B cell (primary cell): ENCODE data around the gene TENT5A. TPM values are rescaled to one million over a fixed set of nuclear protein-coding genes. Genes with fewer than 3 reads are reported as not detected.

ENCODE experiments used
- ATAC-seq: fragments of 200-7000 bp; cut with Tn5 transposase; one replicate; pipeline ENCODE4 v1.10.0; 2021; ENCODE audit warnings: low read depth, mild to moderate bottlenecking, moderate number of reproducible peaks, moderate library complexity
- CTCF ChIA-PET: fragments of 350-600 bp; sonication (Branson Sonifier 250); formaldehyde crosslinking; loops from one replicate; lab custom pipeline; 2021; ENCODE audit warnings: antibody characterized with exemption, inconsistent platforms; lab: Charles Lee
- POLR2A ChIA-PET: fragments of 350-600 bp; sonication (Branson Sonifier 250); formaldehyde crosslinking; loops from one replicate; lab custom pipeline; 2021; ENCODE audit warnings: antibody characterized with exemption; lab: Charles Lee
- DNase-seq: peaks from one replicate; pipeline ENCODE4 v3.0.0; 2013
- H2AFZ ChIP-seq: 2 replicates; pipeline ENCODE4 v1.6.1; 2012; ENCODE audit warnings: mild to moderate bottlenecking, low read depth, low read length; ENCODE audit not compliant: insufficient read depth, poor library complexity, severe bottlenecking
- H3K27ac ChIP-seq, 2 donors: 1 replicate in 1 of 2; 2 replicates in 1 of 2; pipeline ENCODE4 v1.5.1; 2012 to 2013; ENCODE audit warnings: low read length in 2 of 2, mild to moderate bottlenecking in 2 of 2, moderate library complexity in 1 of 2
- H3K27me3 ChIP-seq, 4 experiments: fragments of 200-600 bp in 1 of 4; sonication (generic) in 1 of 4; replicated peaks in 1 of 4; 1 replicate in 2 of 4; 2 replicates in 2 of 4; pipeline versions ENCODE4 v1.6.1 to v1.7.0; 2013 to 2016; ENCODE audit warnings: low read length in 3 of 4, mild to moderate bottlenecking in 2 of 4, mixed read lengths in 1 of 4, moderate library complexity in 1 of 4; ENCODE audit not compliant: insufficient read depth in 4 of 4, control insufficient read depth in 3 of 4; ENCODE audit errors: control extremely low read depth in 1 of 4
- H3K36me3 ChIP-seq, 2 experiments: replicated peaks in 1 of 2; 1 replicate in 1 of 2; 2 replicates in 1 of 2; pipeline versions ENCODE4 v1.6.1 to v1.7.1; 2013; ENCODE audit warnings: low read length in 1 of 2; ENCODE audit not compliant: insufficient read depth in 2 of 2, control insufficient read depth in 1 of 2; ENCODE audit errors: control extremely low read depth in 1 of 2, extremely low read depth in 1 of 2
- H3K4me1 ChIP-seq, 2 donors: fragments of 200-600 bp in 1 of 2; sonication (generic) in 1 of 2; 1 replicate in 1 of 2; 2 replicates in 1 of 2; pipeline versions ENCODE4 v1.5.1 to v1.6.1; 2013 to 2017; ENCODE audit warnings: low read length in 2 of 2; ENCODE audit not compliant: control insufficient read depth in 2 of 2, insufficient read depth in 2 of 2
- H3K4me2 ChIP-seq: replicated peaks from 2 replicates; pipeline ENCODE3; 2012; ENCODE audit warnings: mild to moderate bottlenecking, low read depth, low read length; ENCODE audit not compliant: poor library complexity, severe bottlenecking
- H3K4me3 ChIP-seq, 5 experiments: fragments of 200-600 bp in 1 of 5; sonication (generic) in 1 of 5; 1 replicate in 3 of 5; 2 replicates in 2 of 5; pipeline versions ENCODE4 v1.5.1 to v1.7.0; 2011 to 2016; ENCODE audit warnings: low read length in 4 of 5, mild to moderate bottlenecking in 4 of 5, low read depth in 2 of 5, control low read depth in 1 of 5, moderate library complexity in 1 of 5; ENCODE audit not compliant: insufficient read depth in 1 of 5; ENCODE audit errors: control extremely low read depth in 1 of 5, extremely low read depth in 1 of 5
- H3K79me2 ChIP-seq: fragments of 200-600 bp; sonication (generic); one replicate; pipeline ENCODE4 v1.6.0; 2016; ENCODE audit warnings: low read length; ENCODE audit not compliant: control insufficient read depth, insufficient read depth
- H3K9ac ChIP-seq: fragments of 200-600 bp; sonication (generic); 2 replicates; pipeline ENCODE4 v1.6.1; 2017; ENCODE audit warnings: mild to moderate bottlenecking, low read length, moderate library complexity
- H3K9me3 ChIP-seq, 3 donors: one replicate each; pipeline versions ENCODE4 v1.6.1 to v1.7.1; 2013; ENCODE audit warnings: low read length in 2 of 3; ENCODE audit not compliant: control insufficient read depth in 2 of 3, insufficient read depth in 1 of 3; ENCODE audit errors: control extremely low read depth in 1 of 3
- H4K20me1 ChIP-seq: 2 replicates; pipeline ENCODE4 v1.6.0; 2012; ENCODE audit warnings: mild to moderate bottlenecking, low read length; ENCODE audit not compliant: insufficient read depth, control insufficient read depth, poor library complexity, severe bottlenecking
- H3K27ac Mint-ChIP-seq: one replicate; pipeline ENCODE4 v1.8.0; 2021; ENCODE audit warnings: mixed read lengths
- H3K27me3 Mint-ChIP-seq: one replicate; pipeline ENCODE4 v1.8.0; 2021; ENCODE audit warnings: mixed read lengths
- H3K4me1 Mint-ChIP-seq: one replicate; pipeline ENCODE4 v1.8.0; 2021; ENCODE audit warnings: mixed read lengths
- H3K4me3 Mint-ChIP-seq: one replicate; pipeline ENCODE4 v1.8.0; 2021; ENCODE audit warnings: mixed read lengths
- H3K9me3 Mint-ChIP-seq: one replicate; pipeline ENCODE4 v1.8.0; 2022; ENCODE audit warnings: mixed read lengths; ENCODE audit not compliant: insufficient read depth
- CTCF ChIP-seq: fragments of 200-600 bp; IDR thresholded peaks from one replicate; pipeline ENCODE4 v1.8.0; 2022; ENCODE audit warnings: antibody characterized with exemption, mild to moderate bottlenecking
- EZH2 ChIP-seq: IDR thresholded peaks from 2 replicates; pipeline ENCODE4 v1.6.1; 2012; ENCODE audit warnings: borderline replicate concordance, low read depth, mild to moderate bottlenecking, moderate library complexity, low read length; ENCODE audit not compliant: insufficient read depth, poor library complexity, severe bottlenecking
- WGBS: methylation state at CpG from one replicate; pipeline ENCODE4 v1.1.5; 2013; ENCODE audit warnings: missing lambda C conversion rate; ENCODE audit not compliant: insufficient coverage; 5-methylcytosine and 5-hydroxymethylcytosine counted together
- intact Hi-C: fragments of 100-400 bp; cut with micrococcal nuclease; formaldehyde crosslinking; loops from one replicate; pipeline ENCODE4 v1.10.0; 2022
- polyA plus RNA-seq: library from polyadenylated mRNA; depleted of rRNA; stranded (reverse); fragments of >200 nt; gene quantifications from 2 replicates; pipeline ENCODE4 v1.2.3, GENCODE V29; 2012
- total RNA-seq, 2 donors: library from RNA; stranded (reverse); fragments of 120-200 nt in 1 of 2; gene quantifications; 1 replicate in 1 of 2; 2 replicates in 1 of 2; pipeline versions ENCODE4 v1.2.3 to v1.2.4, GENCODE V29; 2013 to 2022

TENT5A gene
- total and polyA plus RNA-seq, 2 donors (not counting 1 experiment from before 2014, with no cell fraction given) = 3.9 to 9.4 TPM

DNA sequence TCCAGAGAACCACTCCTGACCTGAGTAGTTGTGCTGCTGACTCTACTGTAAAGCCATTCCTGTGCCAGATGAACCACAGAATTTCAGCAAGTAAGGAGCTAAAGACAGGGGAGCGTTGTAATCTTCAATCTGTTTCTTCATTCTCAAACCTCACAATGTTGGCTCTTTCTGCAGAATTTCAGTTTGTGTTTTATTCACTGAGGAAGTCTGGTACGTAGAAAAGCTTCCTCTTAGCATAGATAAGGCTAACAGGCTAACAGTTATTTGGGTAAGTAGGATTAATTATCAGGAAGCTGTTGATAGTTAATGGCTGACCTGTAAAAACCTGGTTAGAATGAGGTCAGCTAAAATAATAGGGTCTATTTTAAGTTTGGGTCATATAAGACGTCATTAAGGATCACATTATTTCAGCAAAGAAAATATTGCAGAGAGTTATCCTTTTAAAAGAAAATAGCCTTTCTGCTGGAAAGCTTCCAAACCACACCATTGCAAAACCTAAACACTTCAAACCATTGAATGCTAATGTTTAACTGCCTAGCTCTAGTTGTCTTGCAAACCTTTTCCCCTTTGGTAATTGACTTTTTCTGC is 14.1 kb upstream of the TENT5A start:
- H3K4me2 ChIP-seq = no peak overlapping the region
- TF ChIP-seq EZH2 (no peak), CTCF (no peak)
- POLR2A ChIA-PET = no interaction called here

GRCh38 chr6:81764531-81764930 is 12.1 kb upstream of the TENT5A start:
- peaks cover 0 to 3% (median 0%) of the 10 kb centered on the region in 4 experiments for H3K27me3 ChIP-seq
- Mint-ChIP-seq H3K4me3 (no peak overlapping the region), H3K4me1 (no peaks in the 10 kb centered on the region), H3K27ac (no peak overlapping the region), H3K27me3 (peaks cover 15% of the 10 kb centered on the region), H3K9me3 (no peaks in the 10 kb centered on the region)
- H3K36me3 ChIP-seq = no peaks in the 10 kb centered on the region
- H3K79me2 ChIP-seq = no peaks in the 10 kb centered on the region
- no peaks in the 10 kb centered on the region for H4K20me1 ChIP-seq
- H3K4me1 ChIP-seq = no peaks in the 10 kb centered on the region
- no peak overlapping the region for H3K27ac ChIP-seq
- ChIA-PET CTCF (no interaction called here), POLR2A (no interaction called here)
- TF ChIP-seq EZH2 (no peak), CTCF (no peak)
- H3K9ac ChIP-seq = no peak overlapping the region
- H3K9me3 ChIP-seq = no peaks in the 10 kb centered on the region
- ATAC-seq = no peak
- no peak overlapping the region for H2AFZ ChIP-seq
- no peak for DNase-seq
- intact Hi-C loops = no loop called here
- H3K4me2 ChIP-seq = no peak overlapping the region
- WGBS = 89% methylated on average over 1 of the region's 2 CpGs
- no peak overlapping the region for H3K4me3 ChIP-seq

More for the DNA sequence above, 14.1 kb upstream of the TENT5A start:
- Mint-ChIP-seq H3K27ac (no peak overlapping the region), H3K4me3 (no peak overlapping the region), H3K27me3 (peaks cover 15% of the 10 kb centered on the region), H3K4me1 (no peaks in the 10 kb centered on the region), H3K9me3 (no peaks in the 10 kb centered on the region)
- CTCF ChIA-PET = no interaction called here
- Histone ChIP-seq H3K79me2 (no peaks in the 10 kb centered on the region), H3K27me3 (peaks cover 0 to 3% (median 0%) of the 10 kb centered on the region in 4 experiments), H2AFZ (peak overlapping the region; percentile 1), H3K9ac (no peak overlapping the region), H3K27ac (no peak overlapping the region), H3K4me1 (no peaks in the 10 kb centered on the region), H3K9me3 (no peaks in the 10 kb centered on the region), H3K4me3 (no peak overlapping the region), H3K36me3 (no peaks in the 10 kb centered on the region), H4K20me1 (no peaks in the 10 kb centered on the region)
- ATAC-seq (no peak), DNase-seq (no peak)
- intact Hi-C loops = no loop called here
- WGBS = no CpG with 5 or more reads among the region's 3 CpGs
